NCI-H1105 treated with DMSO at 0.1 percent for 48 hours (cell line): Measurements from ENCODE around the gene P3R3URF.

Source experiments
- DNase-seq: peaks from one replicate; lab custom pipeline; 2025; lab: John Stamatoyannopoulos, UW

The P3R3URF gene

GRCh38 chr1:46172321-46172720 lies 4.0 kb downstream of the P3R3URF start:
- DNase-seq, result no peak

GRCh38 chr1:46171871-46172270 lies 4.4 kb downstream of the P3R3URF start:
- no peak for DNase-seq

GRCh38 chr1:46171351-46171750 lies 4.9 kb downstream of the P3R3URF start:
- DNase-seq, result no peak

GRCh38 chr1:46169811-46170454 lies 6.4 kb downstream of the P3R3URF start:
- no peak for DNase-seq

GRCh38 chr1:46168477-46168876 lies 7.8 kb downstream of the P3R3URF start:
- DNase-seq, result no peak

- no peak for DNase-seq
Measured at GRCh38 chr1:46166521-46167462, 9.5 kb downstream of the P3R3URF start.

GRCh38 chr1:46160212-46160611 lies 16.1 kb downstream of the P3R3URF start:
- DNase-seq, result no peak

GRCh38 chr1:46159516-46159915 lies 16.8 kb downstream of the P3R3URF start:
- no peak for DNase-seq

- DNase-seq, result no peak
Measured at GRCh38 chr1:46158312-46159281, 17.7 kb downstream of the P3R3URF start.

- DNase-seq, result no peak
Measured at GRCh38 chr1:46157916-46158311, 18.4 kb downstream of the P3R3URF start.

- no peak for DNase-seq
Measured at GRCh38 chr1:46153732-46154131, 22.6 kb downstream of the P3R3URF start.

- DNase-seq, result no peak
Measured at GRCh38 chr1:46153228-46153627, 23.1 kb downstream of the P3R3URF start.

- no peak for DNase-seq
Measured at GRCh38 chr1:46152016-46152415, 24.3 kb downstream of the P3R3URF start.

GRCh38 chr1:46150085-46150484 lies 26.2 kb downstream of the P3R3URF start:
- no peak for DNase-seq

GRCh38 chr1:46148318-46148717 lies 28.0 kb downstream of the P3R3URF start:
- DNase-seq, result no peak

GRCh38 chr1:46137916-46138315 lies 38.4 kb downstream of the P3R3URF start:
- DNase-seq, result no peak

- DNase-seq, result no peak
Measured at GRCh38 chr1:46136711-46137110, 39.6 kb downstream of the P3R3URF start.

- peak; percentile 86 for DNase-seq
Measured at GRCh38 chr1:46134660-46135331, 41.5 kb downstream of the P3R3URF start.

- DNase-seq, result peak; percentile 28
Measured at GRCh38 chr1:46133781-46134350, 42.4 kb downstream of the P3R3URF start.

GRCh38 chr1:46133181-46133658 lies 43.1 kb downstream of the P3R3URF start:
- DNase-seq, result no peak
